Ramos (cell line): Measurements from ENCODE around the gene KIR3DL3.
"Not testable (repeated sequence)": the region's sequence is repeated elsewhere in the genome, so short reads cannot be mapped to it uniquely, and the experiment has no call there.

Experiments
- in situ Hi-C: fragments of 300-500 bp; cut with MboI; formaldehyde crosslinking; loops from one replicate; pipeline ENCODE4 v1.14.3; 2022; ENCODE audit warnings: low sequenced_read_pairs; ENCODE audit not compliant: unreplicated experiment

The KIR3DL3 gene

GRCh38 chr19:54724142-54724541 lies at the start of gene KIR3DL3:
Gene KIR3DL3 (plus strand): TSS chr19:54724442. CDS start chr19:54724497, 55 bp downstream.
- in situ Hi-C loops = no loop called here

GRCh38 chr19:54676210-54676834 lies 47.9 kb upstream of the KIR3DL3 start:
- in situ Hi-C loops = not testable (repeated sequence)

GRCh38 chr19:54677217-54677616 lies 47.0 kb upstream of the KIR3DL3 start:
- in situ Hi-C loops = no loop called here

GRCh38 chr19:54681596-54681995 lies 42.6 kb upstream of the KIR3DL3 start:
- in situ Hi-C loops = not testable (repeated sequence)

GRCh38 chr19:54682306-54682856 lies 41.9 kb upstream of the KIR3DL3 start:
- in situ Hi-C loops = no loop called here

GRCh38 chr19:54684527-54684926 lies 39.7 kb upstream of the KIR3DL3 start:
- in situ Hi-C loops = no loop called here

- in situ Hi-C loops = no loop called here
Observed at GRCh38 chr19:54691582-54692297, 32.5 kb upstream of the KIR3DL3 start.

GRCh38 chr19:54692298-54692615 lies 32.0 kb upstream of the KIR3DL3 start:
- in situ Hi-C loops = no loop called here

- in situ Hi-C loops = no loop called here
Observed at GRCh38 chr19:54694648-54695047, 29.6 kb upstream of the KIR3DL3 start.

GRCh38 chr19:54696117-54696548 lies 28.1 kb upstream of the KIR3DL3 start:
- in situ Hi-C loops = no loop called here

GRCh38 chr19:54696766-54697165 lies 27.5 kb upstream of the KIR3DL3 start:
- in situ Hi-C loops = no loop called here

GRCh38 chr19:54697716-54698115 lies 26.5 kb upstream of the KIR3DL3 start:
- in situ Hi-C loops = not testable (repeated sequence)

GRCh38 chr19:54704928-54705327 lies 19.3 kb upstream of the KIR3DL3 start:
- in situ Hi-C loops = no loop called here

GRCh38 chr19:54707962-54708361 lies 16.3 kb upstream of the KIR3DL3 start:
- in situ Hi-C loops = no loop called here

- in situ Hi-C loops = no loop called here
Observed at GRCh38 chr19:54708781-54709180, 15.5 kb upstream of the KIR3DL3 start.

- in situ Hi-C loops = no loop called here
Observed at GRCh38 chr19:54709212-54709948, 14.9 kb upstream of the KIR3DL3 start.

GRCh38 chr19:54709956-54710355 lies 14.3 kb upstream of the KIR3DL3 start:
- in situ Hi-C loops = not testable (repeated sequence)

GRCh38 chr19:54724644-54725043 lies 402 bp downstream of the KIR3DL3 start:
- in situ Hi-C loops = no loop called here

- in situ Hi-C loops = no loop called here
Observed at GRCh38 chr19:54725321-54725720, 1.1 kb downstream of the KIR3DL3 start.

- in situ Hi-C loops = no loop called here
Observed at GRCh38 chr19:54727562-54727961, 3.3 kb downstream of the KIR3DL3 start.

- in situ Hi-C loops = no loop called here
Observed at GRCh38 chr19:54728167-54728566, 3.9 kb downstream of the KIR3DL3 start.
